DMS79 (cell line): ENCODE measurements around the gene TFAP2D.

ENCODE experiments used
- DNase-seq: peaks from one replicate; lab custom pipeline; 2025; lab: John Stamatoyannopoulos, UW

Gene TFAP2D

GRCh38 chr6:50819466-50819903 lies 106.2 kb downstream of the TFAP2D start:
- no peak for DNase-seq

- DNase-seq: no peak
Measured at GRCh38 chr6:50819904-50820868, 106.9 kb downstream of the TFAP2D start.

- DNase-seq: no peak
Measured at GRCh38 chr6:50820869-50821264, 107.5 kb downstream of the TFAP2D start.

- no peak for DNase-seq
Measured at GRCh38 chr6:50821441-50822077, 108.2 kb downstream of the TFAP2D start.

GRCh38 chr6:50822078-50822476 lies 108.8 kb downstream of the TFAP2D start:
- DNase-seq: no peak
